ENCODE data around the gene TICAM1.
"Not testable (repeated sequence)": the region's sequence is repeated elsewhere in the genome, so short reads cannot be mapped to it uniquely, and the experiment has no call there.

The TICAM1 gene

GRCh38 chr19:4803736-4804695 lies 27.5 kb downstream of the TICAM1 start:
- peak; percentile 9 to 54 for DNase-seq

DNA sequence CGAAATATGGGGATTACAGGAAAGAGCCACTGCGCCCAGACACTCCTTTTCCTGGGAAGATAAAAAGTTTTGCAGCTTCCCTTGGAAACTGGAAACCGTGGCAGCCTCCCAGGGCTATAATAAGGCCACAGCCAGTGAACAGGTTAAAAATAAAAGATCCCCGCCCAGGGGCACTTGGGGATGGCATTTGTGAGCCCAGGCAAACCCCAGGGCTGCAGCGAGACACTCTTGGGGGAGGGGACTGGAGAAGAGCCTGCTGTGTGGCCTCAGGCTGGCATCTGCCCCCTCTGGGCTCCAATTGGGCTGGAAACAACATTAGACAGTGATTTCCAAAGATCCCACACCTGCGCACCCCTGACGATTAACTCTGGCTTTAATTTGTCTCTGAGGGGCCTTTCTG lies 28.8 kb downstream of the TICAM1 start:
- no peak for DNase-seq

GRCh38 chr19:4801085-4801619 lies 30.4 kb downstream of the TICAM1 start:
- no peak for DNase-seq

DNA sequence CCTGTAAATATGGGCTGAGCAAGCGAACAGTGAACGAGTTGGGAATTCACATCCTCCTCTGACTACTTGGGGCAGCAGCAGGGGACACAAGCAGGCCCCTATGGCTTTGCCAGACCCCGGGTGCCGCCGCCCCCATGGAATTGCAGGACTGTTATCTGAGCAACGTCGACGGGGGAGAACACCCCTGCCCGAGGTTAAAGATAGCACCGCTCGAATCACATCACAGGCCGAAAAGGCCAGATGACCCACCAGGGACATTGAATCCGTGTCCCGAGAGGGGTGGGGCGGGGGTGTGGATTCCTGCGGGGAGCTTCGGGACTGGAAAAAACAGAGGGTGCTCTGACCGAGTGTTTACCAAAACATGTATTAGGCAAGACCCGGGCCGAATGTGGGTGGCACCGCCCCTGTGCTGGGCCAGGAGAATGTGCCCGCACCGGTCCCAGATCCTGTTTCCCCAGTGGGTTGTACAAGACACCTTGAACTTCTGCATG lies 30.9 kb downstream of the TICAM1 start:
- DNase-seq: no peak

DNA sequence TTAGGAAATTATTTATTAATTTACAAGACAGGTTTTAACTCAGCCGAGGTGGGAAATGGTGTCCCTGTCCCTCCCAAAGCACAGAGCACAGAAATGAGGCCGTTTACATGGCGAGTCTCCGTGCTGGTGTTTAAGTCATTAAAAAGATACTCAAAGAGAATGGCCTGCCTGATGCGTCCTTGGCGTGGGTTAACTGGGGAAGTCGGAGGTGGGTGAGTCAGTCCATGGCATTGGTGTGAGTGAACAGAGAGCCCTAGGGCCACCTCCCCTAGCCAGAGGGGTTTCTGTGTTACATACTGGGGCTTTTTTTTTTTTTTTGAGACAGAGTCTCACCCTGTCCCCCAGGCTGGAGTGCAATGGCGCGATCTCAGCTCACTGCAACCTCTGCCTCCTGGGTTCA lies 36.1 kb downstream of the TICAM1 start:
- DNase-seq: no peak

GRCh38 chr19:4794971-4795370 lies 36.5 kb downstream of the TICAM1 start:
- no peak for DNase-seq

- DNase-seq: not testable (repeated sequence)
Observed at GRCh38 chr19:4793278-4793677, 38.2 kb downstream of the TICAM1 start.

DNA sequence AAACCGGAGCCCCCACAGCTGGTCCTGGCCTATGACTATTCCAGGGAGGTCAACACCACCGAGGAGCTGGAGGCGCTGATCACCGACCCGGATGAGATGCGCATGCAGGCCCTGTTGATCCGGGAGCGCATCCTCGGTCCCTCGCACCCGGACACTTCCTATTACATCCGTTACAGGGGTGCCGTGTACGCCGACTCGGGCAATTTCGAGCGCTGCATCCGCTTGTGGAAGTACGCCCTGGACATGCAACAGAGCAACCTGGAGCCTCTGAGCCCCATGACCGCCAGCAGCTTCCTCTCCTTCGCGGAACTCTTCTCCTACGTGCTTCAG lies 38.7 kb downstream of the TICAM1 start:
- DNase-seq: not testable (repeated sequence)

- not testable (repeated sequence) for DNase-seq
Observed at GRCh38 chr19:4792019-4792865, 39.3 kb downstream of the TICAM1 start.

DNA sequence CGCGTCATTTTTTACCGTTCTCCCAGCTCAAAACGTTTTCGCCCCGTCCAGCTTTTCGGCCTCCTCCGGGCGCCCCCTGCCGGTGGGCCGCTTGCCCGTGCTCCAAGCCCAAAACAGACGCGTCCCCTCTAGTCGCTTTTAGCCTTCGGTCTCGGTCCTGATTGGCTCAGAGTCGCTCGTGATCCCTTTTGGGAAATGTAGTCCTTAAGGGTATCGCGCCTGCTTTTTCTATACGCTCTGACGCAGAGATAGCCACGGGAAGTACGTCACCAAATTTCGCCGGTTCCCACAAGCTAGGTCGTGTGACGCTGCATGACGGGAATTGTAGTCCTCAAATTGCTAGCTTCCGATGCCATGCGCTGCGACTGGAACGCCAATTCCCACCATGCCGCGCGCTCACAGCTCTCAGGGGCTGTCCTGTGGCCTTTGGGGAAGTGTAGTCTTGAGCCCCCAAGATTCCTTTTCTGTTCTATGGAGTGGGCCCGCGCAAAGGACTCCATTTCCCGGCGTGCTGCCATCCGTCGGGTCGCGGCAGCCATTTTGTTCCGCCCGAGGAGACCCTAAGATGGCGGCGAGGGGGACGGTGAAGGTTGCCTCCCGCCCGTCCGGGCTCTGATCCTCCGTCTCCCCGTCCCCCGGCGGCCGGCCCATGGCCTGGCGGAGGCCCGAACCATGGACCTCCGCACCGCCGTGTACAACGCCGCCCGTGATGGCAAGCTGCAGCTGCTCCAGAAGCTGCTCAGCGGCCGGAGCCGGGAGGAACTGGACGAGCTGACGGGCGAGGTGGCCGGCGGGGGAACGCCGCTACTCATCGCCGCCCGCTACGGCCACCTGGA lies 40.1 kb downstream of the TICAM1 start, which contains the start of gene FEM1A:
Gene FEM1A (plus strand): TSS at position 552 of the 836 bp plus-strand sequence. CDS start 121 bp downstream, at position 673.
- peak; percentile 98 to 99 for DNase-seq

DNA sequence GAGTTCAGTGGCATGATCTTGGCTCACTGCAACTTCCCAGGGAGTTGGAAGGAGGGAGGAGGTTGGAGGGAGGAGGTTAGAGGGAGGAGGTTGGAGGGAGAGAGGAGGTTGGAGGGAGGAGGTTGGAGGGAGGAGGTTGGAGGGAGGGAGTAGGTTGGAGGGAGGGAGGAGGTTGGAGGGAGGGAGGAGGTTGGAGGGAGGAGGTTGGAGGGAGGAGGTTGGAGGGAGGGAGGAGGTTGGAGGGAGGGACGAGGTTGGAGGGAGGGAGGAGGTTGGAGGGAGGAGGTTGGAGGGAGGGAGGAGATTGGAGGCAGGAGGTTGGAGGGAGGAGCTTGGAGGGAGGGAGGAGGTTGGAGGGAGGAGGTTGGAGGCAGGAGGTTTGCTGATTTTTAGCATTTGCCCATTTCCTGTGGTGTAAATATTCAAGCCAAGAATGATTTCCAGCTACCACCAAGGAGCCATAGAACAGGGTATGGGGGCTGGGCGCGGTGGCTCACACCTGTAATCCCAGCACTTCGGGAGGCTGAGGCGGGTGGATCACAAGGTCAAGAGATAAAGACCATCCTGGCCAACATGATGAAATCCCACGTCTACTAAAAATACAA lies 45.0 kb downstream of the TICAM1 start:
- DNase-seq: not testable (repeated sequence)

GRCh38 chr19:4781801-4782200 lies 49.7 kb downstream of the TICAM1 start:
- no peak for DNase-seq

- no peak for DNase-seq
Observed at GRCh38 chr19:4780860-4781259, 50.7 kb downstream of the TICAM1 start.

DNA sequence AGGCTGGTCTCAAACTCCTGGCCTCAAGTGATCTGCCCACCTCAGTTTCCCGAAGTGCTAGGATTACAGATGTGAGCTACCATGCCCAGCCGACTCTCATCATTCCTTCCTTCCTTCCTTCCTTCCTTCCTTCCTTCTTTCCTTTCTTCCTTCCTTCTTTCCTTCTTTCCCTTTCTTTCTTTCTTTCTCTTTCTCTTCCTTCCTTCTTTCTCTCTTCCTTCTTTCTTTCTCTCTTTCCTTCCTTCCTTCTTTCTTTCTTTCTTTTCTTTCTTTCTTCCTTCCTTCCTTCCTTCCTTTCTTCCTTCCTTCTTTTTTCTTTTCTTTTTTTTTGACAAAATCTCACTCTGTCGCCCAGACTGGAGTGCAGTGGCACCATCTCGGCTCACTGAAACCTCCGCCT lies 53.4 kb downstream of the TICAM1 start:
- not testable (repeated sequence) for DNase-seq

- DNase-seq: no peak
Observed at GRCh38 chr19:4776436-4777211, 54.9 kb downstream of the TICAM1 start.

GRCh38 chr19:4775627-4776152 lies 55.8 kb downstream of the TICAM1 start:
- DNase-seq: no peak

- DNase-seq: no peak
Observed at GRCh38 chr19:4774136-4774535, 57.4 kb downstream of the TICAM1 start.

DNA sequence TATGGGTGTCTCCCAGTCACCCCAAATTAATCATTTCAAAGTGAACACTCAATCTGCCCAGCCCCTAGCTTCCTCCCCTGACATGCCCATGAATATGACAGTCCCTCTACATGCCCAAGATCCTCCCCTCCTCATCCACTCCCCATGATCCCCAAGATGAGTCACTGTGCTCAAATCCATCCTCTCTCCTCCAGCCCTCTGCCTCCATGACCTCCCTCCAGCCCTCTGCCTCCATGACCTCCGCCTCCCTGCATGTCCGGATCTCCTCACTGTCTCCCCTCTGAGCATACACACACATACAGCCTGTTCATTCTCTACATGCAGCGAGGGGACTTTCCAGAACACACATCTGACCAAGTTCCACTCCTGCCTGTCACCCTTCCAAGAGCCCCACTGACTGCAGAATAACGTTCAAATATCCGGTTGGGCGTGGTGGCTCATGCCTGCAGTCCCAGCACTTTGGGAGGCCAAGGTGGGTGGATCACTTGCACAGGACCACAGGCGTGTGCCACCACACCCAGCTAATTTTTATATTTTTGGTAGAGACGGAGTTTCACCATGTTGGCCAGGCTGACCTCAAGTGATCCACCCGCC lies 58.4 kb downstream of the TICAM1 start:
- DNase-seq: no peak

- no peak for DNase-seq
Observed at GRCh38 chr19:4772566-4772965, 58.9 kb downstream of the TICAM1 start.

Measured in NCI-H1930 (cell line).